Mesothelial cell of epicardium (in vitro differentiated cells): Measurements from ENCODE around the gene SCGB1D1. TPM values are rescaled to one million over a fixed set of nuclear protein-coding genes. Genes with fewer than 3 reads are reported as not detected.
"Not testable (repeated sequence)": the region's sequence is repeated elsewhere in the genome, so short reads cannot be mapped to it uniquely, and the experiment has no call there.

Experiments
- DNase-seq, 2 experiments: peaks; one replicate each; pipeline ENCODE4 v3.0.0; 2021; ENCODE audit warnings: low spot score in 2 of 2; ENCODE audit not compliant: unreplicated experiment in 2 of 2
- H3K27ac Mint-ChIP-seq: 2 replicates; pipeline ENCODE4 v1.8.0; 2021; ENCODE audit warnings: mixed read lengths
- H3K27me3 Mint-ChIP-seq: 2 replicates; pipeline ENCODE4 v1.8.0; 2021; ENCODE audit warnings: low read depth, mixed read lengths
- H3K36me3 Mint-ChIP-seq: 2 replicates; pipeline ENCODE4 v1.8.0; 2021; ENCODE audit warnings: mixed read lengths
- H3K4me1 Mint-ChIP-seq: 2 replicates; pipeline ENCODE4 v1.8.0; 2021; ENCODE audit warnings: mixed read lengths
- H3K4me3 Mint-ChIP-seq: 2 replicates; pipeline ENCODE4 v1.8.0; 2021; ENCODE audit warnings: mild to moderate bottlenecking, moderate library complexity, mixed read lengths
- H3K9me3 Mint-ChIP-seq: 2 replicates; pipeline ENCODE4 v1.8.0; 2021; ENCODE audit warnings: mixed read lengths
- CTCF ChIP-seq: fragments of 200-600 bp; sonication (generic); IDR thresholded peaks from one replicate; pipeline ENCODE4 v1.5.0; 2021; ENCODE audit warnings: antibody characterized with exemption; ENCODE audit not compliant: unreplicated experiment
- total RNA-seq: library from RNA; stranded (reverse); gene quantifications from 3 replicates; pipeline ENCODE4 v1.2.1, GENCODE V29; 2021

Gene SCGB1D1
- total RNA-seq, 1 donor from 2014 or later, result not detected

GRCh38 chr11:62182147-62182891 lies 7.7 kb upstream of the SCGB1D1 start:
- Mint-ChIP-seq H3K4me1 (no peaks in the 10 kb centered on the region), H3K27me3 (peaks cover 26% of the 10 kb centered on the region), H3K27ac (no peak overlapping the region), H3K9me3 (peaks cover 10% of the 10 kb centered on the region), H3K4me3 (no peak overlapping the region), H3K36me3 (no peaks in the 10 kb centered on the region)
- no peak for TF ChIP-seq CTCF
- no peak for DNase-seq

- Mint-ChIP-seq H3K27ac (no peak overlapping the region), H3K4me3 (no peak overlapping the region), H3K9me3 (peaks cover 10% of the 10 kb centered on the region), H3K36me3 (no peaks in the 10 kb centered on the region), H3K27me3 (peaks cover 49% of the 10 kb centered on the region), H3K4me1 (no peaks in the 10 kb centered on the region)
- no peak for TF ChIP-seq CTCF
- no peak for DNase-seq
These were observed 3.8 kb upstream of the SCGB1D1 start for GRCh38 chr11:62186195-62186594.

GRCh38 chr11:62193952-62194351 lies 3.9 kb downstream of the SCGB1D1 start:
- peaks cover 58% of the 10 kb centered on the region for H3K27me3 Mint-ChIP-seq
- TF ChIP-seq CTCF, result no peak
- no peak for DNase-seq

GRCh38 chr11:62195010-62195409 lies 5.0 kb downstream of the SCGB1D1 start:
- peaks cover 57% of the 10 kb centered on the region for H3K27me3 Mint-ChIP-seq
- not testable (repeated sequence) for H3K36me3 Mint-ChIP-seq, H3K4me3 Mint-ChIP-seq, H3K27ac Mint-ChIP-seq, DNase-seq, H3K4me1 Mint-ChIP-seq, H3K9me3 Mint-ChIP-seq

More at GRCh38 chr11:62193952-62194351, 3.9 kb downstream of the SCGB1D1 start:
- no peaks in the 10 kb centered on the region for H3K9me3 Mint-ChIP-seq
- H3K36me3 Mint-ChIP-seq, result no peaks in the 10 kb centered on the region
- H3K27ac Mint-ChIP-seq, result no peak overlapping the region
- no peaks in the 10 kb centered on the region for H3K4me1 Mint-ChIP-seq
- H3K4me3 Mint-ChIP-seq, result no peak overlapping the region

- DNase-seq, result no peak
- no peaks in the 10 kb centered on the region for H3K9me3 Mint-ChIP-seq
- no peak overlapping the region for H3K4me3 Mint-ChIP-seq
- no peak overlapping the region for H3K27ac Mint-ChIP-seq
- H3K36me3 Mint-ChIP-seq, result no peaks in the 10 kb centered on the region
- H3K4me1 Mint-ChIP-seq, result no peaks in the 10 kb centered on the region
- H3K27me3 Mint-ChIP-seq, result peaks cover 55% of the 10 kb centered on the region
- TF ChIP-seq CTCF, result no peak
These were observed 5.9 kb downstream of the SCGB1D1 start for GRCh38 chr11:62195945-62196344.

- H3K36me3 Mint-ChIP-seq, H3K27ac Mint-ChIP-seq: not testable (repeated sequence)
- peaks cover 53% of the 10 kb centered on the region for H3K27me3 Mint-ChIP-seq
These were observed 7.4 kb downstream of the SCGB1D1 start for GRCh38 chr11:62197400-62197799.

More at GRCh38 chr11:62197400-62197799, 7.4 kb downstream of the SCGB1D1 start:
- DNase-seq, H3K9me3 Mint-ChIP-seq, H3K4me1 Mint-ChIP-seq, H3K4me3 Mint-ChIP-seq: not testable (repeated sequence)
